HG03571 (cell line): ENCODE data around the gene ADPRH.
"Not testable (repeated sequence)": the region's sequence is repeated elsewhere in the genome, so short reads cannot be mapped to it uniquely, and the experiment has no call there.

Experiments used
- ATAC-seq: cut with Tn5 transposase; IDR thresholded peaks from one replicate; pipeline ENCODE4 v1.9.1; 2021; ENCODE audit not compliant: unreplicated experiment

Gene ADPRH

DNA sequence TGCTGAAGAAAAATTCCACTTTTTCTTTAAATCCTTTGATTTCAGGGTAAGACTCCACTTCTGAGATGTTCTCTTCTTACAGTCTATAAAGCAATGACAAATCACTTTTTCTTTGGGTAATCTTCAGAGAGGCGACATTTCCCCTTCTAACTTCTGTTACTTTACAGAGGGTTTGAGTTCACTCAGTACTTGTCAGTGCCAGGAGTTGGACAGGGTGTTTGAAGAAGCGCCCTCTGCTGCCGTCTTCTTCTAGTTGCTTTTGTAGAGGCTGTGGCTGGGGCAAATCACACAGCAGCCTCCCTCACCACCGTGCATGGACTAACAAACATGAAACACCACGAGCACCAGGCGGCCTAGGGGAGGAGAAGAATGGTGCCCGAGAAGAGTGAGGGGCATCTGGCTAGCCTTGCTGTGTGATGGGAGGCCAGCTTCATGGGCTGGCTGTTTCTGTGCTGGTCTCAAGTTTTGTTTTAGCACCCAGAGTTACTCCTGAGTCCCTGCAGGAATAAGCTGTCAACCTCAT is 19.8 kb upstream of the ADPRH start, which contains the start of gene CD80:
Gene CD80 (minus strand): TSS at position 174 of the 523 bp plus-strand sequence. CDS start 1,886 bp downstream, outside the sequence.
- peak; percentile 46 for ATAC-seq

GRCh38 chr3:119560160-119560559 is 19.1 kb upstream of the ADPRH start:
- ATAC-seq, result peak; percentile 2

DNA sequence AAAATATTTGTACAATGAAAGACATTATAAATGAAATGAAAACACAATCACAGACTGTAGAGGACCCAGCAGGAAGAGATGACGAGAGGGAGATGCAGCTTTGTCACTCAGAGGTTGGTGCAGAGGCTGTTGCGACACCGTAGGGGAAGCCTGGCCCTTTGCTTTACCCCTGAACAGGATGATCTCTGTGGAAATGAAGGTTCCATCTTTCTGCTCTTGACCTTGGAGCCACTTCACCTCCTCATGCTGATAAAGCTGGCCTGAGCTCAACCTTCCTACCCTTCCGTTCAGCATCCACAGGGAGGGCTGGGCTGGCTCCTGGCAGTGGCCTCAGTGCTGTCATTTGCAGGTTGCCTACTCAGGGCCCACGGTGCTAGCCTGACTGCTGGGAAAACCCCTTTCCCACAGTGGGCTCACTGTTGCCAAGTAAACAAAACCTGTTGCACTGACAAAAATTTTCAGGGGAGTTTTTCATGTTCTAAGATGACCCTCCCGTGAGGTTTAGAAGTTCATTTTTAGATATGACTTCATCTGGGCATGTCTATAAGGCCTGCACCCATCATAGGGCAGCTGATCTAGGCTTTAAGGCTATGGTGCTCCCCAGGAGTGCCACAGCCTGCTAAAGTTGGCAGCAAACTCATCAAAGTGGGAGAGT is 16.9 kb upstream of the ADPRH start:
- ATAC-seq, result peak; percentile 77

DNA sequence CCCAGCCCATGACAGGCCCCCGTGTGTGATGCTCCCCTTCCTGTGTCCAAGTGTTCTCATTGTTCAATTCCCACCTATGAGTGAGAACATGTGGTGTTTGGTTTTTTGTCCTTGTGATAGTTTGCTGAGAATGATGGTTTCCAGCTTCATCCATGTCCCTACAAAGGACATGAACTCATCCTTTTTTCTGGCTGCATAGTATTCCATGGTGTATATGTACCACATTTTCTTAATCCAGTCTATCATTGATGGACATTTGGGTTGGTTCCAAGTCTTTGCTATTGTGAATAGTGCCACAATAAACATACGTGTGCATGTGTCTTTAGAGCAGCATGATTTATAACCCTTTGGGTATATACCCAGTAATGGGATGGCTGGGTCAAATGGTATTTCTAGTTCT is 16.0 kb upstream of the ADPRH start:
- ATAC-seq, result not testable (repeated sequence)

GRCh38 chr3:119569156-119569555 is 10.1 kb upstream of the ADPRH start:
- no peak for ATAC-seq

DNA sequence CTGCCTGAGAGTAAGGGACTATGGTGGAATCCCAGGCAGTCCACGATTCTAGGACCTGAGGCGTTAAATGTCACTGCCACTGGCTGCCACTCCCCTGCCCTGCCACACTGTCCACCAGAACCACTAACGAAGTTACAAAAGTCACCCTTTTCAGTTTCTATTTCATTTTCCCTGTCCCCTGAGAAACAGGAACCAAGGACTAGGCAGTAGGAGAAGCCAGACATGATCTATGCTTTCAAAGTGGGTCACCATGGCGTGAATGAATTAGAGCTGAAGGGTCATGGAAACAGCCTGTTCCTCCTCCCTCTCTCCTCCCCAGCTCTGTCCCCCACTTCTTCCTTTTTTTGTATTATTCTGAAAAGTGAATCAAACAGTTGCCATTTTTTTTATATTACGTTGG is 9.1 kb upstream of the ADPRH start:
- no peak for ATAC-seq

DNA sequence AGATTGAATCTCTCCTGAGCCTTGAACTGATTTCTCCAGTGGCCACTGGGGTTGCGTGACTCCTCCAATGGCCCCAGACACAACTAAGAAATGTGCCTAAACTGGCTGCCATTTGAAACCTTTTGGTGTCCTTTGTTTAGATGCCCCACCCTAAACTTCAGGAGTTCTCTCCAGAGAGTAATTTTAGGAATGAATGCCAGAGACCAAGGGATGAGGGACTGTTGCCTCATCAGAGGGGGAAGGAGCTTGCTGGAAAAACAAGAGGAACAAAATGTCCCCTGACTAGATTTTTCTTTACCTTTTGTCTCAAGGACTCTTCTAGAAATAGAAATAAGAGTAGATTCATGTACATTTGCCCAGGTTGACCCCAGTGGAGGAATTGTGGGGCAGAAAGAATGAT is 8.1 kb upstream of the ADPRH start:
- ATAC-seq, result no peak

DNA sequence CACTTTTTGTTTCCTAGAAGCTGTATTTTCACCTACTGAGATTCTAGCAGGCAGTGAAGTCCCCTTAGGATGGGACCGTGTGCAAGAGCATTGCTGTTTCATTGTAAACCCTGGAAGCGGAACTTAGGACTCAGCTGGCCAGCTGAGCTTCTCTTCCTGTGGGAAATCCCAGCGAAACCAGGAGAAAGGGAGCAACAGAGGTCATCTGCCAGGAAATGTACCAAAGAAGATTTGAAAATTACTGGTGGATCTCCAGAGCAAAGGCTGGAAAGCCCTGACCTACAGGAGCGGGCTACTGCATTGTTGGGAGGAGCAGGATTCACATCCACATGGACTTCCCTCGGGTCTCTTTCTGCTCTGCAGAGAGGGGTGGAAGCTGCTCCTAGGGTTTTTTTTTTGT is 7.6 kb upstream of the ADPRH start:
- ATAC-seq, result no peak

DNA sequence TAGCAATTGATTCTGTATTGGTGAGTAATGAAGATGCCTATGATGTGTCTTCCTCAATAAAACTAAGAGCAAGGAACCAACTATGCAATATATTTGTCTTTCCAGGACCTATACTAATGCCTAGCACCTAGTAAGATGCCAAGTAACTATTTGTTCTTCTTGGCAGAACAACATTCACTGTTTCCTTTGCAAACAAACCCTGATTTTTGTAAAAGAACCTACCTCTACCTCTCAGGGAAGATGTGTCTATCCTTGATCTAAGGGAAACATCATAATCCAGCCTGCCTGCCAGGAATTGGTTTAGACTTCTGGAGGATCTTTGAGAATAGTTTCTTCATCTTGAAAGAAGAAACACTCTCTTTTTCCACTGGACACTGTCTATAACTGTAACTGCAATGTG is 3.8 kb upstream of the ADPRH start:
- no peak for ATAC-seq

DNA sequence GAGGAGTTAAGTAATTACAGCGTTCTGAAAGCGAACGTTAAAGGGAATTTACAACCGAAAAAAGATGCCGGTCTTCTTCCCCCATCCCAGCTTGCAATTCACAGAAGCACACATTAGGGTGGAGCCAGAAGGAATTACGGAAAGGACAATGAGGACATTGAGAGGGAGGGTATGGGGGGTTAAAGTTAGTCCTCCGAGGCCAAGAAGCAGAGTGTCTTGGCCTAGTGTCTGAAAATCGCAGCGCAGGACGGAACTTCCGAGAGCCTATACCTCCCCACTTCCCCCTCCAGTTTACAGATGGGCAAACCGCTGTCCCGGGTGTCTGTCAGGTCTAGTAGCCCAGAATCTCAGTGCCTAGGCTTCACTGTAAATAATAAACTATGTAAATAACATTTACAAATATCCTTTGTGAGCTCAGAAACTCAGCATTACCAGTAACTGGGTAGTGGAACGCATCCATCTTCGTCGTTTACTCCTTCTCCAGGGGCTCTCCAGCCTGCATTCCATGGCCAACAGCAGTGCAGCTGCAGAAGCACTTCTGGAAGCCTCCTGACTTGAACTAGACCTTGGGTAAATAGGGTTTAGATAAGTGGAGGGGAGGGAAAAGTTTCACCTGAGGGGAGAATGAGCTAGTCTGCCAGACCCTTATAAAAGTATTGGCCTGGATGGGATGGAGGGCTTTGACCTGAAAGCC is 922 bp downstream of the ADPRH start:
- peak; percentile 77 for ATAC-seq

DNA sequence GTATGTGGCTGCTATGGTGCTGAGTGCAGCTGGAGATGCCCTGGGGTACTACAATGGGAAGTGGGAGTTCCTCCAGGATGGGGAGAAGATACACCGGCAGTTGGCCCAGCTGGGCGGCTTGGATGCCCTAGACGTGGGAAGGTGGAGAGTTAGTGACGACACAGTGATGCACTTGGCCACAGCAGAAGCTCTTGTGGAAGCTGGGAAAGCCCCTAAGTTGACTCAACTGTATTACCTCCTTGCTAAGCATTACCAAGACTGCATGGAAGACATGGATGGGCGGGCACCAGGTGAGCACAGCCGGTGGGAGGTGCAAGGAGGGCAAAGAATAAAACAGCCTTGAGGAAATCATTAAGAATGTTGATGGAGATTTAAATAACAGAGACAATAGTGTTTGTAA is 2.9 kb downstream of the ADPRH start:
- no peak for ATAC-seq

- ATAC-seq, result no peak
Measured at GRCh38 chr3:119585208-119585607, 5.9 kb downstream of the ADPRH start.

DNA sequence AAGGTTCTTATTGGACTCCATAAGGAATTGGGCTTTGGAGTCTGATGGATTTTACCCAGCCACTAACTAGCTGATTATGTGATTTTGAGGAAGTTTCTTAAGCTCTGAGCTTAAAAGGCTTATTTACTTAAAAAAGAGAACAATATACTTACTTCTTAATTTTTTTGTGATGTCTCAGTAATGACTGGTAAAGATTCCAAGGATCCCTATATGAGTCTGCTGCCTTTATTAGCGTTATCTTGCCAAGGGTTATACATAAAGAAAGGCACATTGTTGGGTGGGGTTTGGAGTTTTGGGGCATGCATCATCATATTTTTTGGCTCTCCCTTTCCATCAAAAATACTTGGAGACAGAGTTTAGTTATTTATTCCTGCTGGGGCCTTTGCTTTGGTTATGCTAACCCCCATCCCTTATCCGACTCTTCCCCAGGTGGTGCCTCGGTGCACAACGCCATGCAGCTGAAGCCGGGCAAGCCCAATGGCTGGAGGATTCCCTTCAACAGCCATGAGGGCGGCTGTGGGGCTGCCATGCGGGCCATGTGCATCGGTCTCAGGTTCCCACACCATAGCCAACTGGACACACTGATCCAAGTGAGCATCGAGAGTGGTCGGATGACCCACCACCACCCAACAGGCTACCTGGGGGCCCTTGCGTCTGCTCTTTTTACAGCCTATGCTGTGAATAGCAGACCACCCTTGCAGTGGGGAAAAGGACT is 6.7 kb downstream of the ADPRH start:
- ATAC-seq, result no peak

DNA sequence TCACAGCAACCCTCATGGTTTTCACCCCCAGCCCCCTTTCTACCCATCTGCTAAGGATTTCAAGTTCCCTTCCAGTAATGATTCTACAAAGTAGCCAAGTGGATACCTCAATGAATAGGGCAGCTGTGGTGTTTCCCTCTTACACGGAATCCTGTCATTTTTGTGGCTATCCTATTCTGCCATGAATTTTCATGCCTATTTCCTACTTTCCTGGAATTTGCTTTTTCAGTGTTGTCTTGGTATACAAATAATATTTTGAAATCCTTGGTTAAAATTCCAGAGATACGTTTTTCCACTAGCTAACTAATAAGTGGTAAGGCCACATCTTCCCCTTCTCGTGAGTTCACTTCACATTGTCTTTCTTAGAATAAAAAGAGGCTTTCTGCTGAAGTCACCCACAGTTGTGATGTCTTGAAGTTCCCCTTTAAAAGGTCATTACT is 7.5 kb downstream of the ADPRH start:
- ATAC-seq, result no peak

DNA sequence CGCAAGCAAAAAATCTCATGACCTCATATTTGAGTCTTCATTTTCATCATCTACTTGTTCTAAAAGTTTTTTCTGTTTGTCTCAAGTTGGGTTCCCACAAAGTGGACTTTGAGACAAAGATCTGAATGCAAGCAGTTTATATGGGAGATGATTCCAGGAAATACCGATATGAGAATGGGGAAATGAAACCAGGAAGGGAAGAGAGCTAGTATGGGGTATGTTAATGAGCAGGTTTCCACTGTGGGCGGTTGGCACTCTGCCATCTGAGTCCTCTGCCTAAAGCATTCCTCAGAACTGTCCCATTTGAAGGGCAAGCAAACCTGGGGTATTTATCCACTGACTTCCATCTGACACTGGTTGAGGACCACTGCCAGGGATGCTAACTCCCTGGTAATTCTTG is 8.8 kb downstream of the ADPRH start:
- ATAC-seq, result no peak

GRCh38 chr3:119589102-119589773 is 9.9 kb downstream of the ADPRH start:
- ATAC-seq, result no peak

- ATAC-seq, result no peak
Measured at GRCh38 chr3:119590706-119591105, 11.4 kb downstream of the ADPRH start.

DNA sequence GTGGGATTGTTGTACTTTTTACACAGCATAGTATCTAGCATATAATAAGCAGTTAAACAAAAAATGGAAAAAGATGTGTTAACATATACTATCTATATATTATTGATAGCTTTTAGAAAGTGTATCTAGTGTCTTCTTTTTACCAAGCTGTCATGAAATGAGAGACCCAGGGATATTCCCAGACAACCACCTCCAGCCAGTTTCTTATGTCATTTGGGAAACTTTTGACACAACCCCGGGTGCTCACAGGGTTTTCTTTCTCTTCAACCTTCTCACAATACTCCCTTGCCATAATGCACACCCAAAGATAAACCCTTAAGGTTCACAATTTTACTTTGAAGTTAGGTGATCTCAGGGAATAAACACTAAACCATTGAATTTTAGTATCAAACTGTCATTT is 13.6 kb downstream of the ADPRH start:
- no peak for ATAC-seq

- ATAC-seq, result no peak
Measured at GRCh38 chr3:119594066-119594465, 14.8 kb downstream of the ADPRH start.

GRCh38 chr3:119594929-119595328 is 15.6 kb downstream of the ADPRH start:
- ATAC-seq, result not testable (repeated sequence)

GRCh38 chr3:119595639-119596334 is 16.5 kb downstream of the ADPRH start:
- no peak for ATAC-seq
